HG03378 (cell line): ENCODE results near the gene C11orf91.

Source experiments
- ATAC-seq: cut with Tn5 transposase; IDR thresholded peaks from one replicate; pipeline ENCODE4 v1.9.1; 2021; ENCODE audit warnings: mild to moderate bottlenecking, moderate library complexity; ENCODE audit not compliant: unreplicated experiment

Gene C11orf91

GRCh38 chr11:33654594-33654993 is 46.0 kb downstream of the C11orf91 start:
- no peak for ATAC-seq

- ATAC-seq = no peak
Measured at GRCh38 chr11:33652930-33653329, 47.7 kb downstream of the C11orf91 start.

GRCh38 chr11:33652431-33652830 is 48.2 kb downstream of the C11orf91 start:
- ATAC-seq = no peak

GRCh38 chr11:33651990-33652389 is 48.6 kb downstream of the C11orf91 start:
- ATAC-seq = no peak

- no peak for ATAC-seq
Measured at GRCh38 chr11:33651555-33651954, 49.1 kb downstream of the C11orf91 start.

GRCh38 chr11:33649944-33650343 is 50.7 kb downstream of the C11orf91 start:
- no peak for ATAC-seq
